Retinal pigment epithelial cell (primary cell): ENCODE results near the gene RTL1.

Source experiments
- DNase-seq: peaks from one replicate; pipeline ENCODE4 v3.0.0-alpha.2; 2010; ENCODE audit warnings: low read depth
- H3K4me3 ChIP-seq: 2 replicates; pipeline ENCODE4 v1.5.1; 2011; ENCODE audit warnings: mild to moderate bottlenecking, low read length, control low read depth, moderate library complexity
- CTCF ChIP-seq: conservative IDR thresholded peaks from 2 replicates; pipeline ENCODE4 v1.5.1; 2011; ENCODE audit warnings: low read depth, low read length, control low read depth, inconsistent platforms

The RTL1 gene

GRCh38 chr14:100910888-100911664 lies 7.6 kb upstream of the RTL1 start:
- no peak for TF ChIP-seq CTCF
- no peak overlapping the region for H3K4me3 ChIP-seq
- no peak for DNase-seq

GRCh38 chr14:100909439-100909838 lies 5.9 kb upstream of the RTL1 start:
- DNase-seq: no peak
- no peak for TF ChIP-seq CTCF
- H3K4me3 ChIP-seq: no peak overlapping the region

GRCh38 chr14:100907240-100907639 lies 3.7 kb upstream of the RTL1 start:
- no peak for TF ChIP-seq CTCF
- H3K4me3 ChIP-seq: no peak overlapping the region
- DNase-seq: no peak

GRCh38 chr14:100906420-100906819 lies 2.9 kb upstream of the RTL1 start:
- H3K4me3 ChIP-seq: no peak overlapping the region
- peak; percentile 32 for TF ChIP-seq CTCF
- no peak for DNase-seq

GRCh38 chr14:100905166-100905565 lies 1.6 kb upstream of the RTL1 start:
- no peak for TF ChIP-seq CTCF
- H3K4me3 ChIP-seq: no peak overlapping the region
- no peak for DNase-seq

GRCh38 chr14:100904307-100905087 lies 975 bp upstream of the RTL1 start:
- no peak for DNase-seq
- TF ChIP-seq CTCF: peak; percentile 44
- H3K4me3 ChIP-seq: no peak overlapping the region

- no peak for TF ChIP-seq CTCF
- no peak overlapping the region for H3K4me3 ChIP-seq
- DNase-seq: no peak
Measured at GRCh38 chr14:100903134-100903468, 421 bp downstream of the RTL1 start.
